GM15510 (cell line): ENCODE data around the gene HAUS1.

Source experiments
- POLR2A ChIP-seq: IDR thresholded peaks from 3 replicates; pipeline ENCODE4 v1.6.1; 2011; ENCODE audit warnings: borderline replicate concordance; ENCODE audit not compliant: insufficient read length; ENCODE audit errors: extremely low read depth

HAUS1 gene

GRCh38 chr18:46104128-46104911 lies at the start of gene HAUS1:
Gene HAUS1, plus strand, starts transcription at chr18:46104385. Its CDS starts 27 bp downstream, at chr18:46104412.
- peak; percentile 72 for TF ChIP-seq POLR2A

GRCh38 chr18:46054956-46055837 lies 49.0 kb upstream of the HAUS1 start:
- TF ChIP-seq POLR2A: no peak

DNA sequence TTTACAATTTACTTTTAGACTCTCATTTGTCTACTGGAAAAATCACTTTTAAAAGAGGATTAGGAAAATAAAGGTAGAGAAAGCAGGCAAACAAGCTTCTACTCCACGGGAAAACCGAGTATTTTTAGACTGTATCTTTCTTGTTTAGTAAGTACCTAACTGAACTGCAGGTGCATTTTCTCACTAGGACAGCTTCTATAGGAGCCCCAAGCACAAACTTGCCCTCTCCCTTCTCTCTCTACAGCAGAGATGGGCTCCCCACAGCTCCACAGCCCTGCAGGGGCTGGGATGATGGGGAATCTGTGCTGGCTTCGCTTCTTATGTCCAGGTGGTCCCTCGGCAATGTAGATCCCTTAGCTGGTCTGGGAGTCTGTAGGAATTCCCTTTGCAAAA lies 48.4 kb upstream of the HAUS1 start:
- no peak for TF ChIP-seq POLR2A

DNA sequence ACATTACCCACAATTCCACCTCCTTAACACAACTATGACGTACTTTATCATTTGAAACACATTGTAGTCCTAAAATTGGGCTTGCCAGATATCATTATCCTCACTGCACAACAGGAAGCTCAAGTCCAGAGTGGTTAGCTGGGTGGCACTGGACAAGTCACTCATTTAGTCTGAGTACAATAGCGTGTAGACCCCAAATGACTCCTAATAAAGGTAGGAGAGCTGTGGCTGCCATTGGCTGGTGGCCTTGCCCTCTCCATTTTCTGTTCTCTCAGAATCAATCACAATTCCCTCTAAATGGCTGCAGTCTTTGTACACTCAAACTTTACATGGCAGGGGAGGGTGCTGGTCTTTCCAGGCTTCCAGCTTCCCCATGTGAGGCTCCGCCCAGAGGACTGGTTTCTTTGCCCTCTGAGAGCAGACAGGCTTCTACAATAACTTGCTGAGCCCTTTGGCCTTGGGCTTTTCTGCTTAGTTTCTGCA lies 43.8 kb upstream of the HAUS1 start:
- TF ChIP-seq POLR2A: no peak

GRCh38 chr18:46061387-46061786 lies 42.8 kb upstream of the HAUS1 start:
- TF ChIP-seq POLR2A: no peak

DNA sequence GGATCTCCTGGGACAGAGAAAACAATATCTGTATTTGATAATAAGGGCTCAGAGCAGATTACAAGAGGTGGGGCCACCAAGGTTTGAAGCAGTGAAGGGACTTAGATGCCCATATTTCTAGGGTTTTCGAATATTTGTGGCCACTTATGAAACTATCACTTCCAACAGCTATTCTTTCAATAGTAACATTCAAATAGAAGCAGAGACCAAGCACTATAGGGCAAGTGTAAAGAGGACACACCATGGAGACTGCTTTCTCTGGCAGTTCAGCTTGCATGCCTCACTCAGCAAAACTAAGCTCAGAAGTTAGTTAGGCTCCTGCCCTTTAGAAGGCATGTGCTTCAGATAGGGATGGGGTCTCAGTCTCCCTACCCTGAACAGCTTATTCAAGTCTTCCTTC lies 42.4 kb upstream of the HAUS1 start:
- no peak for TF ChIP-seq POLR2A

- no peak for TF ChIP-seq POLR2A
Observed at GRCh38 chr18:46062781-46063180, 41.4 kb upstream of the HAUS1 start.

- no peak for TF ChIP-seq POLR2A
Observed at GRCh38 chr18:46067438-46068007, 36.7 kb upstream of the HAUS1 start.

DNA sequence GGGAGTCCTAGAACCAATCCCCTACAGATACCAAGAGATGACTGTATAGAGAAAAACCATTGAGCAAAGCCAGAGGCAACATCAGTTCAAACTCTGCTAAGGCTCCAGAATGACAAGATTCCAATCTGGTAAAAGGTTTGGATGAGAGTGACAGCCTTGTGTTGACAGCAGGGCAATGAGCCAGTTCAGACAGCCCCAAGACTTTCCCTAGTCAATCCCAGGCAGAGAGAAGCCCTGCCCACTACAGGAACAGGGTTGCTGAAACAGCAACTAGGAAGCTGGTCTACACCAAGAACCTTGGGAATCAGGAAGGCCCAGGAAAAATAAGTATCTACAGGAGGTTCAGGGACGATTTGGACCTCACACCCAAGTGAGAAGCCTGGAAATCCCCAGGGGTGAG lies 35.4 kb upstream of the HAUS1 start:
- TF ChIP-seq POLR2A: no peak

DNA sequence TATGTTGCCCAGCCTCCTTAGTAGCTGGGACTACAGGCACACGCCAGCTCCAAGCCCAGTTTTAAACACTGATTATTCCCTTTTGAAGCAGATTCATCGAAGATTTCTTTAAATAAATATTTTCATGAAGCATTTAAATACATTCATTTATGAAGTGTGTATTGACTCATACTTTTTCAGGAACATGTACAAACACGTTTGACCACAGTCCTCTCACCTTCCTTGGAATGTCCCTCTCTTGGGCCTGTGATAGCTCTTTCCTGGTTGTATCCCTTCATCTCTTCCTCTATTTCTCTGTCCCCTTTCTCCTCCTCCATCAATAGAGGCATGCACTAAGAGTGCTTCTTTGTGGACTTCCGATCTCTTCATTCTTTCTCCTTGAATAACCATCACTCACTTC lies 34.7 kb upstream of the HAUS1 start:
- TF ChIP-seq POLR2A: no peak

- no peak for TF ChIP-seq POLR2A
Observed at GRCh38 chr18:46070232-46070631, 34.0 kb upstream of the HAUS1 start.

DNA sequence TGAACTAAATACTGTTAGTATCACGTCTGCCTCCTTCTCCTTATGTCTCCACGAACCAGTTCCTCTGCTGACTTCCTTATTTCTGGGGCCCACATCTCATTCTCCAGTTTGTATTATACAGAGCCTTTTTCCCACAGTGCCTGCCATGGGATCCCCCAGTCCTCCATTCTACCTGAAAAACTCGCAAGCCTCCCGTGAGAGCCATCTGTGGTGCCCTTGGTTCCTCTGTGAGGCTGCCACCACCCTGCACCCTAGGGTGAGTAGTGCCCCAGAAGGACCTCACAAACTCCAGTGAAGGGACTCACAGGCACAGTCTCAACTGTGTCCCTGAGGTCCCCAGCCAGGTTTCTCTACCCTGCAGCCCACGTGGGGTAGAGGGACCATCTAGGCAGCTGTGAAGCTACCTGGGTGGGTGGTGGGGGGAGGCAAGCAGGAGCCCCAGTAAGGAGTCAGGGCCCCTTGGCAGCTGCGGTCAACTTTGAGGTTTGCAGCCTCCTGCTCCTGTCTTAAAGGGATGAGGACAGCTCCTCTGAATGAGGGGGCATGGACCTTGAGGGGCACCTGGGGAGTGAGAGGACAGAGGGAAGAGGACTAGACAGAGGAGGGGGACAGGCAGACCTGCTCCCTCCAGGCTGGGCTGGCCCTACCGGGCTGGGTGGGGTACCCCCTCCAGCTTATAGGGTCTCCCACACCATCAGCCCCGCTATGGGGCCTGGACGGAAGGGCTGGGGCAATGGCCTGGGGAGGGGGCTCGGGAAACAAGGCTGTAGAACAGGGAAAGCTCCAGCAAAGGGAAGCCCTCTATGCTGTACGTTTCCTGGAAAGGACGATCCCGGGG lies 33.2 kb upstream of the HAUS1 start:
- no peak for TF ChIP-seq POLR2A

GRCh38 chr18:46071653-46072375 lies 32.4 kb upstream of the HAUS1 start, which contains the start of gene PSTPIP2:
Gene PSTPIP2, minus strand, starts transcription at chr18:46072260. Its CDS starts 72 bp downstream, at chr18:46072188.
- TF ChIP-seq POLR2A: peak; percentile 41
